Smooth muscle cell (in vitro differentiated cells): ENCODE results near the gene CALHM5. TPM values are rescaled to one million over a fixed set of nuclear protein-coding genes. Genes with fewer than 3 reads are reported as not detected.

Source experiments
- DNase-seq: peaks from one replicate; lab custom pipeline; 2025; ENCODE audit not compliant: unreplicated experiment; lab: John Stamatoyannopoulos, UW
- H2AFZ ChIP-seq: fragments of 200-600 bp; sonication (generic); 2 replicates; pipeline ENCODE4 v1.6.0; 2016; ENCODE audit warnings: antibody characterized with exemption, low read depth, mild to moderate bottlenecking
- H3F3A ChIP-seq: fragments of 200-600 bp; sonication (generic); 2 replicates; pipeline ENCODE4 v1.6.0; 2017; ENCODE audit warnings: antibody characterized with exemption, low read depth
- H3K27ac ChIP-seq: fragments of 200-600 bp; sonication (generic); 2 replicates; pipeline ENCODE4 v1.5.1; 2016; ENCODE audit warnings: low read depth, mild to moderate bottlenecking
- H3K27me3 ChIP-seq: fragments of 200-600 bp; sonication (generic); 2 replicates; pipeline ENCODE4 v1.6.1; 2016; ENCODE audit warnings: low read depth, mild to moderate bottlenecking
- H3K36me3 ChIP-seq: fragments of 200-600 bp; sonication (generic); 2 replicates; pipeline ENCODE4 v1.5.1; 2016; ENCODE audit warnings: low read depth
- H3K4me1 ChIP-seq: fragments of 200-600 bp; sonication (generic); 2 replicates; pipeline ENCODE4 v1.5.1; 2016; ENCODE audit warnings: low read depth
- H3K4me2 ChIP-seq: fragments of 200-600 bp; sonication (generic); 2 replicates; pipeline ENCODE4 v1.6.0; 2016; ENCODE audit warnings: mild to moderate bottlenecking
- H3K4me3 ChIP-seq: fragments of 200-600 bp; sonication (generic); 2 replicates; pipeline ENCODE4 v1.5.1; 2016; ENCODE audit warnings: mild to moderate bottlenecking
- H3K79me2 ChIP-seq: fragments of 200-600 bp; sonication (generic); 2 replicates; pipeline ENCODE4 v1.6.0; 2016; ENCODE audit warnings: low read depth, mild to moderate bottlenecking
- H3K9ac ChIP-seq: fragments of 200-600 bp; sonication (generic); 2 replicates; pipeline ENCODE4 v1.6.0; 2016; ENCODE audit warnings: low read depth
- H3K9me3 ChIP-seq: fragments of 200-600 bp; sonication (generic); replicated peaks from 2 replicates; pipeline ENCODE4 v1.5.1; 2016; ENCODE audit warnings: low read depth
- H4K20me1 ChIP-seq: fragments of 200-600 bp; sonication (generic); 2 replicates; pipeline ENCODE4 v1.6.0; 2016; ENCODE audit warnings: low read depth
- CTCF ChIP-seq: fragments of 200-600 bp; sonication (generic); IDR thresholded peaks from 2 replicates; pipeline ENCODE4 v1.5.1; 2017; ENCODE audit warnings: borderline replicate concordance, mild to moderate bottlenecking, antibody characterized with exemption; ENCODE audit not compliant: insufficient read depth, poor library complexity, severe bottlenecking
- WGBS: methylation state at CpG from one replicate; pipeline ENCODE4 v1.1.7; 2016; ENCODE audit warnings: low lambda C conversion rate; 5-methylcytosine and 5-hydroxymethylcytosine counted together
- polyA plus RNA-seq: library from polyadenylated mRNA; unstranded; fragments of >200 nt; fragmentation: Nextera tagmentation; extraction: Ambion mirVana; gene quantifications from 2 replicates; pipeline ENCODE4 v1.2.1, GENCODE V29; 2016
- total RNA-seq: library from RNA; depleted of rRNA; stranded (reverse); fragments of >200 nt; gene quantifications from 2 replicates; pipeline ENCODE4 v1.2.3, GENCODE V29; 2014

CALHM5 gene
- total and polyA plus RNA-seq, 2 experiments from 2014 or later: 1.9 to 3.9 TPM

- peak within 1 kb of the TSS; percentile 85 for H3K27ac ChIP-seq
- peaks cover 22% of the 10 kb centered on the region for H3K4me1 ChIP-seq
- no peaks in the 10 kb centered on the region for H3K27me3 ChIP-seq
- H3K36me3 ChIP-seq: no peaks in the 10 kb centered on the region
- TF ChIP-seq CTCF: no peak
- peak within 1 kb of the TSS; percentile 85 for H2AFZ ChIP-seq
- H3F3A ChIP-seq: peaks cover 5% of the 10 kb centered on the region
- peaks cover 29% of the 10 kb centered on the region for H4K20me1 ChIP-seq
- peak within 1 kb of the TSS; percentile 77 for H3K4me3 ChIP-seq
- H3K9ac ChIP-seq: peak within 1 kb of the TSS; percentile 93
- DNase-seq: peak; percentile 86
- H3K4me2 ChIP-seq: peak within 1 kb of the TSS; percentile 89
- peaks cover 54% of the 10 kb centered on the region for H3K79me2 ChIP-seq
- no peaks in the 10 kb centered on the region for H3K9me3 ChIP-seq
- WGBS: under 1% methylated on average over 62 of the region's 62 CpGs
These were observed 59.6 kb downstream of the CALHM5 start, which contains the start of gene RWDD1 for GRCh38 chr6:116570856-116571682. Gene RWDD1, plus strand, starts transcription at chr6:116571504. Its CDS starts 79 bp downstream, at chr6:116571583.

- 0% methylated on average over 11 of the region's 12 CpGs for WGBS
- no peaks in the 10 kb centered on the region for H3K27me3 ChIP-seq
- peak overlapping the region; percentile 77 for H2AFZ ChIP-seq
- peaks cover 22% of the 10 kb centered on the region for H3K4me1 ChIP-seq
- peak overlapping the region; percentile 77 for H3K4me3 ChIP-seq
- peak overlapping the region; percentile 93 for H3K9ac ChIP-seq
- no peak for TF ChIP-seq CTCF
- peaks cover 29% of the 10 kb centered on the region for H4K20me1 ChIP-seq
- H3K4me2 ChIP-seq: peak overlapping the region; percentile 89
- H3F3A ChIP-seq: peaks cover 5% of the 10 kb centered on the region
- peak overlapping the region; percentile 85 for H3K27ac ChIP-seq
- no peak for DNase-seq
- H3K36me3 ChIP-seq: no peaks in the 10 kb centered on the region
- H3K9me3 ChIP-seq: no peaks in the 10 kb centered on the region
- H3K79me2 ChIP-seq: peaks cover 60% of the 10 kb centered on the region
These were observed 60.2 kb downstream of the CALHM5 start for GRCh38 chr6:116571683-116572000.

- Histone ChIP-seq H3K9me3 (no peaks in the 10 kb centered on the region), H3K27ac (peak overlapping the region; percentile 85), H3K4me3 (peak overlapping the region; percentile 77), H2AFZ (peak overlapping the region; percentile 77), H3K9ac (peak overlapping the region; percentile 93), H3K79me2 (peaks cover 65% of the 10 kb centered on the region), H3K4me2 (peak overlapping the region; percentile 89), H3F3A (peaks cover 5% of the 10 kb centered on the region), H3K27me3 (no peaks in the 10 kb centered on the region), H4K20me1 (peaks cover 29% of the 10 kb centered on the region), H3K36me3 (no peaks in the 10 kb centered on the region), H3K4me1 (peaks cover 22% of the 10 kb centered on the region)
- 6% methylated on average over 7 of the region's 7 CpGs for WGBS
- no peak for TF ChIP-seq CTCF
- DNase-seq: no peak
These were observed 60.7 kb downstream of the CALHM5 start for GRCh38 chr6:116572162-116572561.

Other genes with a start within 250 kb of the CALHM5 start
- gene TSPYL1, start 231.7 kb upstream of the CALHM5 start, total RNA-seq: 45.0 and 51.4 TPM in 2 replicates
- gene TSPYL1, start 231.7 kb upstream of the CALHM5 start, polyA plus RNA-seq: 17.2 and 17.9 TPM in 2 replicates
- gene DSE, start 140.7 kb upstream of the CALHM5 start, total RNA-seq: 76.2 and 93.1 TPM in 2 replicates
- 35.0 and 38.6 TPM in 2 replicates for gene DSE, start 140.7 kb upstream of the CALHM5 start, polyA plus RNA-seq
- gene CALHM6, start 50.3 kb upstream of the CALHM5 start, total RNA-seq: 5.1 and 12.1 TPM in 2 replicates
- 3.4 and 4.6 TPM in 2 replicates for gene CALHM6, start 50.3 kb upstream of the CALHM5 start, polyA plus RNA-seq
- not detected in 2 replicates for gene TRAPPC3L, start 34.0 kb downstream of the CALHM5 start, total RNA-seq
- 0.11 TPM in 1 of 2 replicates, not detected in the other for gene TRAPPC3L, start 34.0 kb downstream of the CALHM5 start, polyA plus RNA-seq
- not detected in 2 replicates for gene CALHM4, start 42.1 kb downstream of the CALHM5 start, total RNA-seq
- gene CALHM4, start 42.1 kb downstream of the CALHM5 start, polyA plus RNA-seq: not detected in 2 replicates
- 58.5 and 69.4 TPM in 2 replicates for gene RWDD1, start 59.9 kb downstream of the CALHM5 start, total RNA-seq
- gene RWDD1, start 59.9 kb downstream of the CALHM5 start, polyA plus RNA-seq: 64.0 and 66.1 TPM in 2 replicates
- gene RSPH4A, start 104.8 kb downstream of the CALHM5 start, total RNA-seq: 0.22 and 0.49 TPM in 2 replicates
- 0.24 TPM in 1 of 2 replicates, not detected in the other for gene RSPH4A, start 104.8 kb downstream of the CALHM5 start, polyA plus RNA-seq
- gene ZUP1, start 157.1 kb downstream of the CALHM5 start, total RNA-seq: 18.2 and 24.7 TPM in 2 replicates
- gene ZUP1, start 157.1 kb downstream of the CALHM5 start, polyA plus RNA-seq: 11.4 and 13.6 TPM in 2 replicates
- gene KPNA5, start 169.6 kb downstream of the CALHM5 start, total RNA-seq: 15.5 and 19.2 TPM in 2 replicates
- 1.6 and 1.8 TPM in 2 replicates for gene KPNA5, start 169.6 kb downstream of the CALHM5 start, polyA plus RNA-seq